ENCODE measurements around the gene SRRD.

Gene SRRD

GRCh38 chr22:26448941-26449340 is 34.7 kb upstream of the SRRD start:
- Histone ChIP-seq H3K9me3 (ENCODE audit: severe bottlenecking) (no peaks in the 10 kb centered on the region), H3K4me1 (ENCODE audit: insufficient read depth, poor library complexity, severe bottlenecking) (no peaks in the 10 kb centered on the region), H3K36me3 (ENCODE audit: low read depth) (peaks cover 34% of the 10 kb centered on the region), H3K4me3 (ENCODE audit: severe bottlenecking) (no peak overlapping the region), H3K27ac (ENCODE audit: poor library complexity, severe bottlenecking) (no peak overlapping the region), H3K27me3 (ENCODE audit: insufficient read depth, poor library complexity, severe bottlenecking) (no peaks in the 10 kb centered on the region)
- DNase-seq (ENCODE audit: low spot score): no peak
- no peak for ATAC-seq (ENCODE audit: low read depth)
- TF ChIP-seq CTCF (IDR thresholded peaks at IDR 0.05; ENCODE audit: poor library complexity, severe bottlenecking): no peak

- Histone ChIP-seq H3K36me3 (ENCODE audit: low read depth) (peaks cover 42% of the 10 kb centered on the region), H3K27me3 (ENCODE audit: insufficient read depth, poor library complexity, severe bottlenecking) (no peaks in the 10 kb centered on the region), H3K27ac (ENCODE audit: poor library complexity, severe bottlenecking) (no peak overlapping the region), H3K4me1 (ENCODE audit: insufficient read depth, poor library complexity, severe bottlenecking) (no peaks in the 10 kb centered on the region), H3K4me3 (ENCODE audit: severe bottlenecking) (no peak overlapping the region), H3K9me3 (ENCODE audit: severe bottlenecking) (no peaks in the 10 kb centered on the region)
- DNase-seq (ENCODE audit: low spot score) (no peak), ATAC-seq (ENCODE audit: low read depth) (no peak)
- TF ChIP-seq CTCF (IDR thresholded peaks at IDR 0.05; ENCODE audit: poor library complexity, severe bottlenecking): no peak
Observed at GRCh38 chr22:26450453-26451185, 33.1 kb upstream of the SRRD start.

GRCh38 chr22:26452236-26453016 is 31.3 kb upstream of the SRRD start:
- H3K27ac ChIP-seq (ENCODE audit: poor library complexity, severe bottlenecking): no peak overlapping the region
- no peaks in the 10 kb centered on the region for H3K9me3 ChIP-seq (ENCODE audit: severe bottlenecking)
- no peak for DNase-seq (ENCODE audit: low spot score)
- ATAC-seq (ENCODE audit: low read depth): no peak
- H3K36me3 ChIP-seq (ENCODE audit: low read depth): peaks cover 59% of the 10 kb centered on the region
- no peaks in the 10 kb centered on the region for H3K4me1 ChIP-seq (ENCODE audit: insufficient read depth, poor library complexity, severe bottlenecking)
- no peaks in the 10 kb centered on the region for H3K27me3 ChIP-seq (ENCODE audit: insufficient read depth, poor library complexity, severe bottlenecking)
- TF ChIP-seq CTCF (IDR thresholded peaks at IDR 0.05; ENCODE audit: poor library complexity, severe bottlenecking): no peak
- H3K4me3 ChIP-seq (ENCODE audit: severe bottlenecking): no peak overlapping the region

- ATAC-seq (ENCODE audit: low read depth): no peak
- Histone ChIP-seq H3K4me1 (ENCODE audit: insufficient read depth, poor library complexity, severe bottlenecking) (no peaks in the 10 kb centered on the region), H3K27me3 (ENCODE audit: insufficient read depth, poor library complexity, severe bottlenecking) (no peaks in the 10 kb centered on the region), H3K36me3 (ENCODE audit: low read depth) (peaks cover 66% of the 10 kb centered on the region), H3K27ac (ENCODE audit: poor library complexity, severe bottlenecking) (no peak overlapping the region), H3K9me3 (ENCODE audit: severe bottlenecking) (no peaks in the 10 kb centered on the region), H3K4me3 (ENCODE audit: severe bottlenecking) (no peak overlapping the region)
- DNase-seq (ENCODE audit: low spot score): no peak
- TF ChIP-seq CTCF (IDR thresholded peaks at IDR 0.05; ENCODE audit: poor library complexity, severe bottlenecking): no peak
Observed at GRCh38 chr22:26453216-26453615, 30.5 kb upstream of the SRRD start.
